ENCODE measurements around the gene TAF4B. TPM values are rescaled to one million over a fixed set of nuclear protein-coding genes. Genes with fewer than 3 reads are reported as not detected.
"Not testable (repeated sequence)": the region's sequence is repeated elsewhere in the genome, so short reads cannot be mapped to it uniquely, and the experiment has no call there.

TAF4B gene
- total and polyA plus RNA-seq, 9 donors: 5.0 to 19.1 (median 7.8) TPM

- Histone ChIP-seq H3K27me3 (no peaks in the 10 kb centered on the region), H3K27ac (no peak overlapping the region), H3K4me1 (ENCODE audit: insufficient read depth) (no peaks in the 10 kb centered on the region), H3K9me3 (no peaks in the 10 kb centered on the region), H3K36me3 (no peaks in the 10 kb centered on the region), H3K4me3 (no peak overlapping the region)
- intact Hi-C loops (cut with DNase I): no loop called here
- TF ChIP-seq CTCF (IDR thresholded peaks at IDR 0.05) (no peak), EP300 (IDR thresholded peaks at IDR 0.05) (no peak)
- WGBS, 3 donors: 96 to 100% (median 98%) methylated on average over 1 of the region's 1 CpG
- no peak for DNase-seq
Observed at GRCh38 chr18:26293982-26294381, 67.7 kb downstream of the TAF4B start.

GRCh38 chr18:26298107-26298506 is 71.9 kb downstream of the TAF4B start:
- no peak for TF ChIP-seq EP300 (IDR thresholded peaks at IDR 0.05)
- no peak for TF ChIP-seq CTCF (IDR thresholded peaks at IDR 0.05)
- no peak for TF ChIP-seq POLR2A (IDR thresholded peaks at IDR 0.05)
- intact Hi-C loops (cut with DNase I): no loop called here
- 92 to 97% (median 95%) methylated on average over 8 of the region's 8 CpGs for WGBS, 3 donors

GRCh38 chr18:26301681-26302080 is 75.4 kb downstream of the TAF4B start:
- TF ChIP-seq EP300 (IDR thresholded peaks at IDR 0.05): no peak
- no peak for TF ChIP-seq POLR2A (IDR thresholded peaks at IDR 0.05)
- no peak for TF ChIP-seq CTCF (IDR thresholded peaks at IDR 0.05)
- H3K27ac ChIP-seq: no peak overlapping the region
- H3K27me3 ChIP-seq: no peaks in the 10 kb centered on the region
- no peaks in the 10 kb centered on the region for H3K9me3 ChIP-seq
- no peaks in the 10 kb centered on the region for H3K4me1 ChIP-seq (ENCODE audit: insufficient read depth)
- intact Hi-C loops (cut with DNase I): no loop called here
- no peaks in the 10 kb centered on the region for H3K36me3 ChIP-seq
- H3K4me3 ChIP-seq: no peak overlapping the region
- 24 to 60% (median 29%) methylated on average over 3 of the region's 3 CpGs for WGBS, 3 donors
- no peak for DNase-seq

More at GRCh38 chr18:26298107-26298506, 71.9 kb downstream of the TAF4B start:
- Histone ChIP-seq H3K27ac (no peak overlapping the region), H3K36me3 (no peaks in the 10 kb centered on the region), H3K9me3 (no peaks in the 10 kb centered on the region), H3K4me3 (no peak overlapping the region), H3K27me3 (no peaks in the 10 kb centered on the region), H3K4me1 (ENCODE audit: insufficient read depth) (no peaks in the 10 kb centered on the region)
- no peak for DNase-seq

- DNase-seq; H3K9me3 ChIP-seq; H3K4me3 ChIP-seq; intact Hi-C loops (cut with DNase I); H3K27ac ChIP-seq; H3K36me3 ChIP-seq; H3K4me1 ChIP-seq (ENCODE audit: insufficient read depth); H3K27me3 ChIP-seq: not testable (repeated sequence)
- WGBS, 3 donors: 72 to 98% (median 89%) methylated on average over 2 of the region's 2 CpGs
Observed at GRCh38 chr18:26303222-26303621, 77.0 kb downstream of the TAF4B start.

DNA sequence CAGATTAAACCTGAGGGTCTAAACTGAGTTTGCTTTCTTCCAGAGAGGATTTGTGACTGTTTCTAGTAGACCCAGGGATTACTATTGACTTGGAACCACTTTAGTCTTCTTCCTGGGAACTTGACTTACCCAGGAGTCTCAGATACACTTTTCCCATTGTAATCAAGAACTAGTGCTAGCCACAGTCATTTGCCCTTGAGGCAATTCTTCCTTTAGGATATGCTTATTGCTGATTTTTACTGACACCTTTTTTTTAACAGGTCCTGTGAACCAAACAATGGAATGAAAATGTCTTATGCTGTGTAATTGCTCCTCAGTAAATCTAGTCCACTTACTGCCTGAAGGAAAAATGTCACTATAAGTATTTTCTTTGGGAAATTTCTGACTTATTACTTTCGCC is 78.3 kb downstream of the TAF4B start:
- TF ChIP-seq POLR2A (IDR thresholded peaks at IDR 0.05) (no peak), EP300 (IDR thresholded peaks at IDR 0.05) (no peak), CTCF (IDR thresholded peaks at IDR 0.05) (no peak)
- Histone ChIP-seq H3K27me3 (no peaks in the 10 kb centered on the region), H3K4me3 (no peak overlapping the region), H3K27ac (no peak overlapping the region), H3K9me3 (no peaks in the 10 kb centered on the region), H3K36me3 (no peaks in the 10 kb centered on the region), H3K4me1 (ENCODE audit: insufficient read depth) (no peaks in the 10 kb centered on the region)
- WGBS, 3 donors: 91 to 96% (median 94%) methylated on average over 1 of the region's 1 CpG
- DNase-seq: no peak
- intact Hi-C loops (cut with DNase I): no loop called here

All from ovary (tissue), 9 donors.